DLD1 (cell line): ENCODE measurements around the gene CRYBG1.
"Not testable (repeated sequence)": the region's sequence is repeated elsewhere in the genome, so short reads cannot be mapped to it uniquely, and the experiment has no call there.

Experiments used
- in situ Hi-C: cut with HindIII; loops from 2 replicates; pipeline ENCODE4 v1.10.0; 2017; ENCODE audit warnings: low sequenced_read_pairs

Gene CRYBG1

DNA sequence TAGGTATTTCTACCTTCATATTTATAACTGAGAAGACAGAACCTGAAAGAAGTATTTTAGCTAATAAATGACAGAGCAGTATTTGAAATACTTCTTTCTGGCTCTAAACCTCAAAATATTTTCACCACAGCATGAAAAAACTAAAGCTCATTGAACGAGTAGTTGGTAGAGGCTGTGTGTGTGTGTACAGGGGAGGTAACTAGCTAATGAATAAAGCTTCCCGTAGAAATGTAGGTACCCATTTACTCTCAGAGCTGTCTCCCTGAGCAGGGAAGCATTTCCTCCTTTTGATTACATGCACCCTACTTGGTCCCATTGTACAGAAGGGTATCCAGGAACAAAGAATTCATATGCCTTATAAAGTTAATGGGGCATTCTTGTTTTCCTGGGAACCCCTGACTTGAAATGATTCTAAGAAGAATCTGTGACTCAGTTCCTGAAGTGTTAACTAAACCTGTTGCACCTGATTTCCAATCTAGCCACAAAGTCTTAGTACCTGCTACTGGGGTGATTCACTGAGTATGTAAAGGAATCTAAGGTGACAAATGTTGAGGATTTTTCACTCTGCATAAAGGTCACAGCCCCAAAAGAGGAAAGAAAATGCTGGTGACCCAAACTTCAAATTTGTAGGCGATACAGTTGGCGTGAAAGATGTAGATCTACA lies 12.5 kb downstream of the CRYBG1 start:
- in situ Hi-C loops, result no loop called here

DNA sequence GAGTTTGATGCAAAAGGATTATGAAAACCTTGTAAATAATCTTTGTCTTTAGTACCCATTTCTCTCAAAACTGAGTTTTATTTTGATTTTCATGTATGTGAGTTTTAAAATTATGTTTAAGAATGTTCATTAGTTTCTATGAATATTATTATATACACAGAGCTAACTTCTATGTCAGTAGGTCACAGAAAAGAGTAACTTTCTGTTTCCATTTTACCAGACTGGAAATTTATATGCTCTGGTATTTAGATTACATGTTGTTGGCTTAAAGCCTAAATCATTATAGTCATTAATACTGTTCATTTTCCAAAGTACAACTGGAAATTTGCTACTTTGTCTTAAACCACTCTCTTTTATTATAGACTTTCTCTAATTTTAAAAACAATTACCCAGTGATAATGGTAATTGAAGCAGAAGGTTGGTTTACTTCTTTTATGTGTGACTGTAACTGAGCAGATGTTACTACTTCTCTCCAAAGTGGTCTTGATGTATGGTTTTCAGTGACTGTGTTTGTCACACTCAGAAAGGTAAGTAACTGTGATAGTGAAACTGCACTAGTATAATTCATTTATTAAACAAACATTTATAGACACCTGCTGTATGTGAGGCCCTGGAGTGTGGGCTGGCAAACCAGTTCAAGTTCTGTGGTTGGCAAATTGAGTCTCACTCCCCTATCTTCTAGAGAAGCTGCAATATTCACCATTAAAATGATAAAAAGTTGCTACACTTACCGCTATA lies 13.2 kb downstream of the CRYBG1 start:
- in situ Hi-C loops, result no loop called here

DNA sequence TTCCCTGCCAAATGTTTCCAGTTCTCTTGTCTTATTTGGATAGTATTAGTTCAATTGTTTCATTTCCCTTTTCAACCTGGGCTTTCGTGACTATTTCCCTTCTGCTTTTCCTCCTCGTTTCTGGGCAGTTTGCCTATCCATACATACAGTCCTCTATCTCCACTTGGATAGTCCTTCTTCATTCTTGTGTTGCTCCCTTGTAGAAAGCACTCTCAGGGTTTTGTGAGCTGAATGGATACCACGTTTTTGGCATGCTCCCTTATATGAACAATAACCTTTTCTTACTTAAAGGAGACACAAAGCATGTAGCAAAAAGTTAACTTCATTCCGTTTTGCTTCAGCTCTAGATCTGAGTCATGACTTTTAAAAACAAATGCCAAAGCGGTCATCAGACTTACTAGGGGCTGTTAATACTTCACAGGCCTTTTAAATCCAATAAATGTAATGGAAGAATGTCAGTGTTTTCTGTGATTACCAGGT lies 16.6 kb downstream of the CRYBG1 start:
- in situ Hi-C loops, result no loop called here

DNA sequence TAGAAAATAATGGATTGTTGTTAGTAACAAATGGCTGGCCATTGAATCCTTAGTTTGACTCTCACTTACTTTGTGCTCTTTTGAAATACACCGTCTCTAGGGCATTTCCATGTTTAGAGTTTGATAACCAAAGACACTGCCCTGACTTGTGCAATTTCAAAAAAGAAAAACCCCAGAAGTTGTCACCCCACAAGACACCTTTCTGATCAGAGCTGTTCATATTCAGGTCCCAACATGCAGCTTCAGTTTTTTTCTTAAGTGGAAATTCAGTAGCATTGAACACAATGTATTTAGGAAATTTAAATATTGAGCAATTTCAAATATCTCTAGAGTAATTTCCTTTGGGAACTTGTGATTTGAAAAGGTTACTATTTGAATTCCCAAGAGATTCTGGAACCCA lies 19.4 kb downstream of the CRYBG1 start:
- in situ Hi-C loops, result no loop called here

DNA sequence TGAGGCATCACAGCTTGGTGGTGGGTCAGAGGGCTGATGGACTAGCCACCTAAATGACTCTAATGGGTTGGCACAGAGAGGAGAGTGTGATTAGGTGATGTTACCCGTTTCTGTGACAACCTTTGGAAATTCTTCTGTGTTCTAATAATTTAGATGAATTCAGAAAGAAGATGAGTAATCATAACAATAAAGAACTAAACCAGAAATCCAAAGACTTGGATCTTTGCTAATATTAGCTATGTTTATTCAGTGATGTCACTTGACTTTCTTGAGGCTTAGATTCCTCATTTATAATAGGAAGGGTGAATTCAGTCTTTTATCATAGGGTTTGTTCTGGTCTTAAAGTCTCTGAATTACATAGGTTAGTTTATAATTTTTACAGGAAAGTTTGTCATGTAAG lies 19.9 kb downstream of the CRYBG1 start:
- in situ Hi-C loops, result no loop called here

DNA sequence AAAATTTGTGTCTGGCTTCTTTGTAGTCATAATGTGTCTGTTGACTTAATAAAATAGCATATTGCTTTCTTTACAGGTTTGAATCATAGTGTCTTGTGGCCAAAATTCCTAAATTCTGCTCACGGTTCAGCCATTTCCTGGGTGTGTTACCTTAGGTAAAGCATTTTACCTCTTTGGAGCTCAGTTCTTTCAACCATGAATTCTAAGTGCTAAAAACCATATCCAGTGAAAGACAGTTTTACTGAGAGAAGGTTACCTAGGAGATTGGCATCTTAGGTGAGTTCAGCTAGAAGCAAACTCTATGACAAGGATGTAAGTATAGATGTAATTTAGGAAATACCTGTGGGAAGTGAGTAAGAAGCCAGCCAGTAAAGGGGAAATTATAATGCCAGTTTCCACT lies 20.7 kb downstream of the CRYBG1 start:
- in situ Hi-C loops, result no loop called here

DNA sequence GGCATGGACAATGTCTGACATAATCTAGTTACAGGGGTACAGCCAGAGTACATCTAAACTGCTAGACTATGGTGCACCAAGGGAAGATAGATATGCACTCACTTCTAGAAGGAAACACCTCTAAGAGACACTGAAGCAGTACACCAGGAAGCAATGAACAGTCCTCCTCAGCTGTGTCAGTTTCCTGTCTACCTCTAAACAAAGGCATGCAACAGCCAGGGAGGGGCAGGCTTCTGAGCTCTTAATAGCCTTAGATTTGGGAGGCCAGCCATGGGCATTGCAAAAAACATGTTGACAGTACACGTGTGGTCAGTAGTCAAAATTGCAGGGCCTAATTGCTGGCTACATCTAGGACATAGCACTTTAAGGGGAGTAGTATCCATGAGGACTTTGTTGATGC lies 21.4 kb downstream of the CRYBG1 start:
- in situ Hi-C loops, result no loop called here

DNA sequence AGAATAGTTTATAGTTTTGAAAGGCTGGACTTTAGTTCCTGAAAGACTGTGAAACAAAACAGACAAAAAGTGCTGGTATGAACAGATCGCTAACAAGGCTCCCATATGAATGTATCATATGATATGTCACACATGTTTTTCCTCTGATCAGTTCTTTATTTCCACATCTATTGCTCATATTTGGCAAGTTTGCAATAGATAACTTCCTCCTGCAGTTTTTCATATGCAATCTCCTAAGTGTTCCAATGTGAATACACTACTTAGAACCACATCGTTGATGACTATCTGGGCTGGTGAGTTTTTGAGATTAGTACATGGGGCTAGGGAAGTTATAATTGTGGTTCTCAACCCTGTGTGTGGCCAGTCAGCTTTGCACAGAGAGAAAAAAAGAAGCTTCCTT lies 23.1 kb downstream of the CRYBG1 start:
- in situ Hi-C loops, result no loop called here

DNA sequence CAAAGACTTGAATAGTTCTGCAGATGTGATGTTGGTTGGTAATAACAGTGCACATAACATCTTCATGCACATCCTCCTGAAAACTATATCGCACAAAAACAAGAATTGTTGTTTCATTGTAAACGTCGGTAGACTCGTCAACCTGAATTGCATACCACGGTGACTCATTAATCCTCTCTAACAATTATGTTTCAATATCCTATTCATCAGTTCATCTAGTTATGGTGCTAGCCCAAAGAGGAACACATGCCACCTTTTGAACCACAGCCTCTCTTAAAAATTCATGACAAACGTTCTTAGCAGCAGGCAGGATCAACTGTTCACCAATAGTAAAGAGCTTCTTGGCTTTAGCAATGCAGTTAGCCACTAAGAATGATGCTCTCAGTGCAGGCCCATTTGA lies 25.0 kb downstream of the CRYBG1 start:
- in situ Hi-C loops, result no loop called here

DNA sequence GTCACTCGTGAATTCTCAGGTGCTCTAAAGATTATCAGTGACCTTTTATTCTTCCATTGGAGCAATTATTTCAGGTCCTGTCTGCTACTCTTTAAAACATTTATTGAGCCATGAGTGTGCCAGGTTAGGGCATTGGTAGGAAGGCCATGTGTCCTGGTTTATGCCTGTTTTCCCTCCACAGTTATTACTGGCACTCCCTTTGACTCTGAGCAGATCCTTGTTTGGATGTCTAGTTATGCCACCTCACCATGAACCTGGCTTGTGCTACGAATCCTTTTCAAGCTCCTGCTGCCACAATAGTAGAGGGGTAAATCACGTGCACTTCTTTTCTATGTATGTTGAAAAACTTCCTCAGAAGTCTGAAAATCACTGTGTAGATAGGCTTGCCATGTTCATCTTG lies 27.4 kb downstream of the CRYBG1 start:
- in situ Hi-C loops, result no loop called here

DNA sequence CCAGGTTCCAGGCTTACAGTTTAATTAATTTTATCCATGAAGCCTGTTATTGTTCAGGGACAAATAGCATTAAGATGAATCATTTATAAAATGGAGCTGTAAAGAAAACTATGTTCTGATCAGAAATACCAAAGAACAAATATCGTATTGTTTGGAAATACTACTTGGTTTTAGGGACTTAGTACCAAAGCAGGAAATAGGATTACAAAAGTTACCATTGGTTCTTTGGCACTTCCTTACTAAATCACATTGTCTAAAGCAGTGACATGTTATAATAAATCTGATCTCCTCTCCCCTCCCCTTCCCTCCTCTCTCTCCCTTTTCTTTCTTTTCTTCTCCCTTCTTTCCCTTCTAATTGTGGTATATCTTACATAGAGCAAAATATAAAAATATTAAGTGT lies 29.6 kb downstream of the CRYBG1 start:
- in situ Hi-C loops, result no loop called here

DNA sequence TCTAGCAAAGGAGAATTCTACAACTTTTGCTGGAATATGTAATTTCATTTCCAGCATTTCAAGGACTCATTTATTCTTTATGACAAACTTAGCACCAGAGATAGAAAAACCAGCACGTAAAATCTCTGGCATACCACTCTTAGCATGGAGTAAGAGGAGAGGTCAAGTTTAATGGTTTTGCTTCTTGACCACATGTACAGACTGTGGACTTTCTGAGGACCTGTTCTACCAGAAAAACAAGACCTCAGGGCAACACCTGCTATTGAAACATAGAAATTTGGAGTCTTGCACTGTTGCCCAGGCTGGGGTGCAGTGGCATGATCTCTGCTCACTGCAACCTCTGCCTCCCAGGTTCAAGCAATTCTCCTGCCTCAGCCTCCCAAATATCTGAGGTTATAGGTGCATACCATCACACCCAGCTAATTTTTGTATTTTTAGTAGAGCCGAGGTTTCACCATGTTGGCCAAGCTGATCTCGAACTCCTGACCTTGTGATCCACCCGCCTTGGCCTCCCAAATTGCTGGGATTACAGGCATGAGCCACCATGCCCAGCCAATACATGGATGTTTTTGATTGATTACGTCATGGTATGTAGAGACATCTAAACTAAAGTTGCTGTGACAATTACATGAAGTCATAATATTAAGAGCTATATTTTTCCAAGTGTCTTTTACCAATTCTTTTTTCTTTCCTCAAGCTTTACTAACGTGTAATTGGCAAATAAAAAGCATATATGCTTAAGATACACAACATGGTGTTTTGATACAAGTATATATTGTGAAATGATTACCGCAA lies 36.1 kb downstream of the CRYBG1 start:
- in situ Hi-C loops, result no loop called here

DNA sequence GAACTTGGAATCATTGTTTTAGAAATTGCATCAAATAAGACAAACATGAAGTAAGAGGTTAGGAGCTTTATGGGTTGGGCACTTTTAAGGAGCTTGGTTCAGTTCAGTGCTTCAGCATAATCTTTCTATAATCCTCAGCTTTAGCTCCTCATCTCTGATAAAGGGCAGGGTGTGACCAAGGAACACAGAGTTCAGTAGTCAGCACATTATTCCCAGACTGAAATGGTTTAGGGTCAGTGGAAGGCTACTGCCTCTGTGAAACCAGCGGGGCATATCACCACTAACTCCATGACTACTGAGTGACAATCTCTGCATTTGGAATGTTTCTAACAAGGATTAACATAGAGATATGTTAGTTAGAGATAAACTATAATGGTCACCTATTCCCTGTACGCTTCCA lies 36.9 kb downstream of the CRYBG1 start:
- in situ Hi-C loops, result no loop called here

DNA sequence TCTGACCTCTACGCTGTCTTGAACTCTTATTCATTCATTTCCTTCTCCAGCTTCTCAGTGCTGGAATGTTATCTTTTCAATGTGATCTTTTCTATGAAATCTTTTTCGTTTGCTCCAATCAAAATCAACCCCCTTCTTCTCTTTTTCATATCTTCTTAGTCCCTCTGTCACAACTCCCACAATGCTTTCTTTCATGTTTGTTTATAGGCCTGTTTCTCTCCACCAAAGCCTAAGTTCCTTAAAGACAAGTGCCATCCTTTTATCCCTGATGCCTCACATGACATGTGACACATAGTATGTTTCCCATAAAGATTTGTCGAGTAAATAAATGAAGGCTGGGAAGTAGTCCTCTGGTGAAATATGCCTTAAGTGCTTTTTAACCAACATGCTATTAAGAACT lies 38.1 kb downstream of the CRYBG1 start:
- in situ Hi-C loops, result no loop called here

DNA sequence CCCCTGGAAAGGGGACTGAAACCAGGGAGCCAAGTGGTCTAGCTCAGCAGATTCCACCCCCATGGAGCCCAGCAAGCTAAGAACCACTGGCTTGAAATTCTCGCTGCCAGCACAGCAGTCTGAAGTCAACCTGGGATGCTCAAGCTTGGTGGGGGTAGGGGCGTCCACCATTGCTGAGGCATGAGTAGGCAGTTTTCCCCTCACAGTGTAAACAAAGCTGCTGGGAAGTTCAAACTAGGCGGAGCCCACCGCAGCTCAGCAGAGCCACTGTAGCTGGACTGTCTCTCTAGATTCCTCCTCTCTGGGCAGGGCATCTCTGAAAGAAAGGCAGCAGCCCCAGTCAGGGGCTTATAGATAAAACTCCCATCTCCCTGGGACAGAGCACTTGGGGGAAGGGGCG lies 44.5 kb downstream of the CRYBG1 start:
- in situ Hi-C loops, result not testable (repeated sequence)

DNA sequence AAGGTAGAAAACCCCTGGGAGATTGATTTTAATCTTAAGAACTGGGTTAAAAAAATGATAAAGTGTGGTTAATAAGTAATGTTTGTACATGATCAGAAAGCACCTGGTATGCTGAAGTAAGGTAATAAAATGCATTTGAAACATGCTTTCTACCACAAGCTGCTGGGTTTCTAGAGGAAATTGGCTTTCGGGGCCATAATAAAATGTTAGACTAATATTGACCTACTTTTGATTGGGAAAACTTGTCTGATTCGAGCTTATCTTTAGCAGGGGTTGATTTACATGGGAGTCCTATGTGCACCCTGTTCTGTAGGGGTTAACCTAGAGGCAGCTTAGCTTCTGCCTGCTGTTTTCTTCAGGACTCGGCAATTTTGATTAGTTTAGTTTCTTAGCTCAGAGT lies 50.5 kb downstream of the CRYBG1 start:
- in situ Hi-C loops, result no loop called here

DNA sequence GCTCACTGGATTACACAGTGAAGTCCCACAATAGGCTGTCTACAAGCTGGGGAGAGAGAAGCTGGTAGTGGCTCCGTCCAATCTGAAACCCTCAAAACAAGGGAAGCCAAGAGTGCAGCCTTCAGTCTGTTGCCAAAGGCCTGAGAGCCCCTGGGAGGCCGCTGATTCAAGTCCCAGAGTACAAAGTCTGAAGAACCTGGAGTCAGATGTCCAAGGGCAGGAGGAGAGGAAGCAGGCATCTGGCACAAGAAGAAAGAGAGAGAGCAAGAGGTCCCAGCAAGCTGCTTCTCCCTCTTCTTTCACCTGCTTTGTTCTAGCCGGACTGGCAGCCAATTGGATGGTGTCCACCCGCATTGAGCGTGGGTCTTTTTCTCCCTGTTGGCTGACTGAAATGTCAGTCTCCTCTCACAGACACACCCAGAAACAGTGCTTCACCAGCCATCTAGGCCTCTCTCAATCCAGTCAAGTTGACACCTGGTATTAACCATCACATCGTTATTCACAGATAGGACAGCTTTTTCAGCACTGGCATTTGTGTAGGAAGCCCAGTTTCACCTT lies 51.2 kb downstream of the CRYBG1 start:
- in situ Hi-C loops, result no loop called here

DNA sequence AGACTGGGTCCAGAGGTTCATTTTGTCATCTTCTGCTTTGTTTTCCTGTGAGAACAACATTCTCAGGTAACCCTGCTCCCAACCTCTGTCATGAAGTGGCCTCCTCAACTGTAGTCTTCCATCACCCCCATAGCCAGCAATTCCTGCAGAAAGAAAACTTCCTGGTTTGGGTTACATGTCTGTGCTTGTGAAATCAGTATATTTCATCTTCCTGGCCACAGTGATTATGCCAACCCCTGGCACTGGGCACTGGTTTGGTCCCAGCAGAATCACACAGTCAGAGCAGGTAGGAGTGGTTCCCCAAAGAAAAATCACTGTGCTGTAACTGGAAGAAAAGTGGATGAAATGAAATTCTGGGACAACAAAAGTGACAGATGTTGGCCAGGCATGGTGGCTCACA lies 52.5 kb downstream of the CRYBG1 start:
- in situ Hi-C loops, result no loop called here

DNA sequence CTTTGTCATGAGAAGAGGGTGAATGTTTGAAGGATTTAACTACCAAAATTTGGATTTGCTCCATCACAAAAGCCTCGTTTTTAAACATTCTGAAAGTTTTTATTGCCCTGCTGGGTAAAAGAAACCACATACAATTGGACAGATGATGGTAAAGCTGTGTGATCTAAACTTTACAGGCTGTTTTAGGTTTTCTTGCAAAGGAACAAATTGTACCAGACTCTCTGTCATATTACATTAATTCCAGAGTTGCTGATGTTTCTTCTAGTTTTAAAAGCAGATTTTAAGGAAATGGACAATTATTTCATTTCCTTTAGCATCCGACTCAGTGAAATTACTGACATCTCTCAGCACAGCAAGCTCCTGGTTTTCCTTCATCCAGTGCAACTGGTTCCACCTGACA lies 53.2 kb downstream of the CRYBG1 start:
- in situ Hi-C loops, result no loop called here

DNA sequence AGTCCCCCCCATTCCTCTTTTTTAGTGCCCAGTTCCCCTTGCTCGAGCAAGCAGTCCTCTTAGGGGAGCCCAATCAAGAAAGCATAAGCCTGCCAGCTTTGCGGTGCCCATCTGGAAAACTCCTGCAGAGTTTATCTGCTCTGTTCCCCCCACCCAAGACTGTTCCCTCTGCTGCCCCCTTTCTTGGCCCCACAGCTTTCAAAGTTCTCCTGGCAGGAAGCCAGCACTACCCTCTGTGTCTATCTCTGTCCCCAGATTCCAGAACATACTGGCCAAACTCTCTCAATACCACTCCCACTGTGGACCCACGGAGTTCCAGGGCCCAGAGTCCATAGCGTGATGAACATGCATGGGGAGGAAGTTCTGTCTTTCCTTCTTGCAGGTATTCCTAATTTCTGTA lies 55.4 kb downstream of the CRYBG1 start:
- in situ Hi-C loops, result no loop called here

DNA sequence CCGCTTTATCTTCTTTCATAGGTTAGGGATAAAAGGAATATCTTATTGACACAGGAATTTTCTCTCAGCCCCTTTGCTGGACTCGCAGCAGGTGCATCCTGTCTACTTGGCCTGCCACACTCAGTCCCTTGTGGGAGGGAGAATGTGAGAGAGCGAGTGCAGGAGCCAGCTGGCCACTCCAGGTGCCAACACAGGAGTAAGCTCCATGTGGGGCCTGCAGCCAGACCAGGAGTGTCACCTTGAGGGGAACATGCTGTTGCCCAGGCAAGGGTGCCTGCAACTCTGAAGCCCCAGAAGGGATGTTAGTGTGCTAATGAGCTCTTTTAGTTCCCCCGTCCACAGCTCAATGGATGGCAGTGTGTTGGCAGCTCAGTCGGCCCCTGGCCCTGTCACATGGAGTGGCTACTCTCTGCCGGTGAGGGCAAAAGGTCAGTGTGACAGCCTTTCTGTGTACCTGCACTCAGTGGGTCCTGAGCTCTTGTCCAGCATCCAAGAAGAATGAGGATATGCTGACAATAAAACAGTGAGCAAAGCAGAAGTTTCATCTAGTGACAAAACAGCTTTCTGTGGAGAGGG lies 57.1 kb downstream of the CRYBG1 start:
- in situ Hi-C loops, result no loop called here
